ENCODE measurements around the gene PPFIBP1. TPM values are rescaled to one million over a fixed set of nuclear protein-coding genes. Genes with fewer than 3 reads are reported as not detected.

Gene PPFIBP1
- total and polyA plus RNA-seq, 2 of the 13 experiments (the other 11 are each of a cell fraction or from before 2014, with no cell fraction given), result 16.2 to 21.8 TPM

DNA sequence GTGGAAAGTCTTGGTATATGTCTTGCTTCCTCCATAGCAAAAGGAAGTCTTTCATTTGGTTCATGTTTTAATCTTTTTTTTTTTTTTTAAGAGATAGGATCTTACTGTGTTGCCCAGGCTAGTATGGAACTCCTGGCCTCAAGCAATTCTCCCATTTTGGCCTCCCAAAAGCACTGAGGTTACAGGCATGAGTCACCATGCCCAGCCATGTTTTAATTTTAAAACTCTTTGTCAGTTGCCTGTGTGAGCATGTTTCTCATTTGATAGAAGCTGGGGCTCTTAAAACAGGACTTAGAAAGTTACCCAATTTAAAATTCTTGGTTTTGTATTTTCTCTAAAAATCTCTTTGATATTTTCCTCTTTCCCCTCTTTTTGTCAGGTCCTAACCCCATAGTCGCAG lies 127.2 kb downstream of the PPFIBP1 start:
- in situ Hi-C loops (cut with HindIII; ENCODE audit: extremely low pct_ligation_motif_present, low pct_unique_long_range_greater_than_20kb), result loop anchor here (5.0 kb wide), 1 partner anchor 219 kb away; no protein-coding TSS in a partner anchor
- ChIA-PET POLR2A (no interaction called here), CTCF (ENCODE audit: low intra/inter-chr PET ratio, low total read pairs) (interaction anchor here (2.4 kb wide), 1 partner anchor 53 kb away, joined by 14 read pairs; no protein-coding TSS in a partner anchor)
- Histone ChIP-seq H3K27me3 (ENCODE audit: control insufficient read depth in 1 of 2, insufficient read depth in 2 of 2, low read length in 2 of 2) (no peaks in the 10 kb centered on the region), H3K27ac (ENCODE audit: extremely low read length, insufficient read depth, low read length) (no peak overlapping the region), H3K4me3 (replicated peaks in 1 of 3; ENCODE audit: insufficient read depth in 1 of 3, low read depth in 2 of 3, low read length in 3 of 3) (no peak overlapping the region), H3K36me3 (replicated peaks in 1 of 2; ENCODE audit: control insufficient read depth in 1 of 2, insufficient read depth in 2 of 2, low read length in 2 of 2) (0 out of 5 replicates have a peak, but pooled peaks cover 0 to 6% of the 10 kb centered on the region in 2 experiments), H3K9me3 (ENCODE audit: low read length) (no peaks in the 10 kb centered on the region), H3K4me2 (ENCODE audit: low read depth, low read length) (no peak overlapping the region), H2AFZ (ENCODE audit: low read length) (no peak overlapping the region), H4K20me1 (ENCODE audit: insufficient read depth, low read length) (no peaks in the 10 kb centered on the region), H3K79me2 (ENCODE audit: insufficient read depth, low read length) (no peaks in the 10 kb centered on the region), H3K4me1 (ENCODE audit: insufficient read depth, low read length) (no peaks in the 10 kb centered on the region), H3K9ac (ENCODE audit: insufficient read depth, low read depth, low read length) (no peak overlapping the region)
- FAIRE-seq (no peak), DNase-seq (ENCODE audit: low spot score) (no peak), ATAC-seq (no peak)
- WGBS (ENCODE audit: low lambda C conversion rate), result 92% methylated on average over 1 of the region's 1 CpG
- BruUV-seq (replicated peaks), result no TSS peak
- intact Hi-C loops (cut with micrococcal nuclease; ENCODE audit: unreplicated experiment), result no loop called here
- TF ChIP-seq SP4 (CRISPR knock-in tag; IDR thresholded peaks at IDR 0.05), result no peak
- no peak for TF ChIP-seq HDAC6 (IDR thresholded peaks at IDR 0.05; ENCODE audit: low read depth, low read length)
- TF ChIP-seq HNRNPL (IDR thresholded peaks at IDR 0.05; ENCODE audit: low read depth, low read length), result no peak
- TF ChIP-seq, protein P1, sequence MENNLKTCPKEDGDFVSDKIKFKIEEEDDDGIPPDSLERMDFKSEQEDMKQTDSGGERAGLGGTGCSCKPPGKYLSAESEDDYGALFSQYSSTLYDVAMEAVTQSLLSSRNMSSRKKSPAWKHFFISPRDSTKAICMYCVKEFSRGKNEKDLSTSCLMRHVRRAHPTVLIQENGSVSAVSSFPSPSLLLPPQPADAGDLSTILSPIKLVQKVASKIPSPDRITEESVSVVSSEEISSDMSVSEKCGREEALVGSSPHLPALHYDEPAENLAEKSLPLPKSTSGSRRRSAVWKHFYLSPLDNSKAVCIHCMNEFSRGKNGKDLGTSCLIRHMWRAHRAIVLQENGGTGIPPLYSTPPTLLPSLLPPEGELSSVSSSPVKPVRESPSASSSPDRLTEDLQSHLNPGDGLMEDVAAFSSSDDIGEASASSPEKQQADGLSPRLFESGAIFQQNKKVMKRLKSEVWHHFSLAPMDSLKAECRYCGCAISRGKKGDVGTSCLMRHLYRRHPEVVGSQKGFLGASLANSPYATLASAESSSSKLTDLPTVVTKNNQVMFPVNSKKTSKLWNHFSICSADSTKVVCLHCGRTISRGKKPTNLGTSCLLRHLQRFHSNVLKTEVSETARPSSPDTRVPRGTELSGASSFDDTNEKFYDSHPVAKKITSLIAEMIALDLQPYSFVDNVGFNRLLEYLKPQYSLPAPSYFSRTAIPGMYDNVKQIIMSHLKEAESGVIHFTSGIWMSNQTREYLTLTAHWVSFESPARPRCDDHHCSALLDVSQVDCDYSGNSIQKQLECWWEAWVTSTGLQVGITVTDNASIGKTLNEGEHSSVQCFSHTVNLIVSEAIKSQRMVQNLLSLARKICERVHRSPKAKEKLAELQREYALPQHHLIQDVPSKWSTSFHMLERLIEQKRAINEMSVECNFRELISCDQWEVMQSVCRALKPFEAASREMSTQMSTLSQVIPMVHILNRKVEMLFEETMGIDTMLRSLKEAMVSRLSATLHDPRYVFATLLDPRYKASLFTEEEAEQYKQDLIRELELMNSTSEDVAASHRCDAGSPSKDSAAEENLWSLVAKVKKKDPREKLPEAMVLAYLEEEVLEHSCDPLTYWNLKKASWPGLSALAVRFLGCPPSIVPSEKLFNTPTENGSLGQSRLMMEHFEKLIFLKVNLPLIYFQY (CRISPR knock-in tag; IDR thresholded peaks at IDR 0.05; ENCODE audit: borderline replicate concordance), result no peak
- TF ChIP-seq PHF8 (CRISPR knock-in tag; IDR thresholded peaks at IDR 0.05), result no peak
- TF ChIP-seq MATR3 (CRISPR knock-in tag; IDR thresholded peaks at IDR 0.05), result no peak
- TF ChIP-seq, protein P2, sequence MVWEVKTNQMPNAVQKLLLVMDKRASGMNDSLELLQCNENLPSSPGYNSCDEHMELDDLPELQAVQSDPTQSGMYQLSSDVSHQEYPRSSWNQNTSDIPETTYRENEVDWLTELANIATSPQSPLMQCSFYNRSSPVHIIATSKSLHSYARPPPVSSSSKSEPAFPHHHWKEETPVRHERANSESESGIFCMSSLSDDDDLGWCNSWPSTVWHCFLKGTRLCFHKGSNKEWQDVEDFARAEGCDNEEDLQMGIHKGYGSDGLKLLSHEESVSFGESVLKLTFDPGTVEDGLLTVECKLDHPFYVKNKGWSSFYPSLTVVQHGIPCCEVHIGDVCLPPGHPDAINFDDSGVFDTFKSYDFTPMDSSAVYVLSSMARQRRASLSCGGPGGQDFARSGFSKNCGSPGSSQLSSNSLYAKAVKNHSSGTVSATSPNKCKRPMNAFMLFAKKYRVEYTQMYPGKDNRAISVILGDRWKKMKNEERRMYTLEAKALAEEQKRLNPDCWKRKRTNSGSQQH (CRISPR knock-in tag; IDR thresholded peaks at IDR 0.05; ENCODE audit: low read depth), result no peak
